Measurements from ENCODE around the gene CACNA2D4.

The CACNA2D4 gene

DNA sequence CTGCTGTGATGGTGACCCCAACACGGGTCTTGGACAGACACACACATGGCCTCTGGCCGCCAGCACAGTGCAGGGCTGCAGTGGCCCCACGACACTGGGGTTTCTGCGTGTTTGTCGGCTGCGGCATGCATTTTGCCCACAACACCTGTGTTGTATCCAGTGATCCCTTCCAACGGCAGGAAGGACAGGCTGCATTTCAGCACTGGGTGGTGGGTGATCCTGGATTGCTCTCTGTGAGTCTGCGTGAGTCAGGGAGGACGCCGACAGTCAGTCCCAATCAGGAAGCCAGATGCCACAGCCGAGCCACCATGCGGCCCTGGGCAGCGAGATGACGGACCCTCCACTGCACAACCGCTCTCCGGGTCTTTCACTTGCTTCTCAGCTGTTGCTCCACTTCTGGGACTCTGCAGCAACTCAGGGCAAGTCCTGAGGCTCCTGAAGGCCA is 77.4 kb downstream of the CACNA2D4 start:
- H3K4me3 ChIP-seq (ENCODE audit: control insufficient read depth, low read depth, low read length) = no peak overlapping the region
- DNase-seq (ENCODE audit: low read depth) = no peak
- TF ChIP-seq, protein P1, sequence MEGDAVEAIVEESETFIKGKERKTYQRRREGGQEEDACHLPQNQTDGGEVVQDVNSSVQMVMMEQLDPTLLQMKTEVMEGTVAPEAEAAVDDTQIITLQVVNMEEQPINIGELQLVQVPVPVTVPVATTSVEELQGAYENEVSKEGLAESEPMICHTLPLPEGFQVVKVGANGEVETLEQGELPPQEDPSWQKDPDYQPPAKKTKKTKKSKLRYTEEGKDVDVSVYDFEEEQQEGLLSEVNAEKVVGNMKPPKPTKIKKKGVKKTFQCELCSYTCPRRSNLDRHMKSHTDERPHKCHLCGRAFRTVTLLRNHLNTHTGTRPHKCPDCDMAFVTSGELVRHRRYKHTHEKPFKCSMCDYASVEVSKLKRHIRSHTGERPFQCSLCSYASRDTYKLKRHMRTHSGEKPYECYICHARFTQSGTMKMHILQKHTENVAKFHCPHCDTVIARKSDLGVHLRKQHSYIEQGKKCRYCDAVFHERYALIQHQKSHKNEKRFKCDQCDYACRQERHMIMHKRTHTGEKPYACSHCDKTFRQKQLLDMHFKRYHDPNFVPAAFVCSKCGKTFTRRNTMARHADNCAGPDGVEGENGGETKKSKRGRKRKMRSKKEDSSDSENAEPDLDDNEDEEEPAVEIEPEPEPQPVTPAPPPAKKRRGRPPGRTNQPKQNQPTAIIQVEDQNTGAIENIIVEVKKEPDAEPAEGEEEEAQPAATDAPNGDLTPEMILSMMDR (IDR thresholded peaks at IDR 0.05; ENCODE audit: control insufficient read depth, insufficient read depth, low read depth, low read length, missing control alignments) = no peak

DNA sequence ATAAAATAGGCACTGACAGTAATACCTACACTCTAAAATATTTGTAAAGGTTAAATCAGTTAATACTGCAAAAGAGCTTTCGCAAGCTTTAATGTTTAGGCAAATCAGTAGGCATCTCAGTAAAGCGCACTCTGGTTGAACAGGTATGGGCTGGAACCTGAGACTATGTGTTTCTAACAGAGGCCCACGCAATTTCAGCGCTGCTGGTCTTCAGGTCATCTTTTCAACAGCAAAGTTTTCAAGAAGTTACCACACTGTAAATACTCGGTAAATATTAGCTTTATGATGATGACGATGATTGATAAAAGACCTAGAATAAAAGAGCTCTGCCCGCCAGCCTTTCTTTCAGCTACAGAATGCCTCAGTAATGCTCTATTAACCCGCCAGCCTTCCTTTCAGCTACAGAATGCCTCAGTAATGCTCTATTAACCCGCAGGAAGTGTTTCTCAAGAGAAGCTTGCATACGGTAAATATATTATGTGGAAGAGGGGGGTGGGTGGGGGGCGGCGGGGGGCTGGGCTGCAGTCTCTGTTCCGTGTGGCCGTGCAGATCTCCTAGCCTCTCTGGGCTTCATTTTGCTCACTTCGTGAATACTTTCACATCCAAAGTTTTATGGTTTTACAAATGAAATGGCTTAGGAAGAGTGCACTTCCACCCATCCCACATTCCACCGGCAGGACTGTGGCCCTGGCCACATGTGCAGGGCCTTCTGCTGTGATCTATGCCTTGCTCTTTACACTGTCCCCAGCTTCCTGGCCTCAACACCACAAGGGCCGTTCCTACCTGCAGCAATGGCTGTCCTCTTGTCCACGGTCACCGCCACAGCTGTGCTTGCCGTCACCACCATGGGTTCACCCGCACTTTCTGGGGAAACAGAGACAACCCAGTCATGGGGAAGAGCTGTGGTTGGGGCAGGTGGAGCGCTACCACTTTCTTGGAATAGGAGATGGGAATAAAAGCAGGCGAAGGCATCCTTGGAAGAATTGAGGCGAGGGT is 78.2 kb downstream of the CACNA2D4 start:
- TF ChIP-seq, protein P1 (IDR thresholded peaks at IDR 0.05; ENCODE audit: control insufficient read depth, insufficient read depth, low read depth, low read length, missing control alignments) = no peak
- no peak for DNase-seq (ENCODE audit: low read depth)

DNA sequence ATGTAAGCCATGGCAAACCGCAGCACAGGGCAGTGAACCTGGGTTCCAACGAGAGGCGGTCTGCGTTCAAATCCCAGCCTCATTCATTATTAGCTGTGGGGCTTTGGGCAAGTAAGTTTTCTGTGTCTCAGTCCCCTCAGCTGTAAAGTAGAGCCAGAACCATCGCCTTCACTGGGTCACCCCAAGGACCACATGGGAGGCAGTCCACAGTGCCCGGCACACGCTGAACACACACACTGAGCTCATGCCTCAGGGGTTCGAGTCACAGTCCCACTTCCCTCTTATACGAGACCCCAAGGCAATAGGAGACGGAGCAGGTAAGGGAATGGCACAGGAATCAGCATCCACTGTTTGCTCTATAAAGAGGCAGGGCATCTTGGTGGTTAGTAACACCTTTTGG is 79.0 kb downstream of the CACNA2D4 start:
- H3K4me3 ChIP-seq (ENCODE audit: control insufficient read depth, low read depth, low read length) = no peak overlapping the region
- TF ChIP-seq, protein P1 (IDR thresholded peaks at IDR 0.05; ENCODE audit: control insufficient read depth, insufficient read depth, low read depth, low read length, missing control alignments) = no peak
- no peak for DNase-seq (ENCODE audit: low read depth)

More for the DNA sequence above, 78.2 kb downstream of the CACNA2D4 start:
- no peak overlapping the region for H3K4me3 ChIP-seq (ENCODE audit: control insufficient read depth, low read depth, low read length)

DNA sequence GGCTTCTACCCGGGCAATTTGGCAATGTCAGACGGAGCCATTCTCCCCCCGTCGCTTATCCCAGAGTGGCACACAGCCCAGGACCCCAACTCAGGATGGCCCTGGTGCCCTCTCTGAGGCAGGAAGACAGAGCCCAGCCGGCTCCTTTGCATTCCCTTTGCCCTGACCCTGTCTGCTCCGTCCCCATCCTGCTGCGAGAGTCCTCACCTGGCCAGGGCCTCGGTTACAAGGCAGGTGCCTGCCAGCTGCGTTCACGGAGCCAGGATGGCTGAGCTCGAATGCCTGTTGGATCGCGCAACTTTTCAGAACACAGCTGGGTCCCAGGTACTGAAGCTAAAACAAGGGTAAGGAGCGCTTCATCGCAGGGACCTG is 79.5 kb downstream of the CACNA2D4 start:
- DNase-seq (ENCODE audit: low read depth) = no peak
- no peak overlapping the region for H3K4me3 ChIP-seq (ENCODE audit: control insufficient read depth, low read depth, low read length)
- TF ChIP-seq, protein P1 (IDR thresholded peaks at IDR 0.05; ENCODE audit: control insufficient read depth, insufficient read depth, low read depth, low read length, missing control alignments) = no peak

DNA sequence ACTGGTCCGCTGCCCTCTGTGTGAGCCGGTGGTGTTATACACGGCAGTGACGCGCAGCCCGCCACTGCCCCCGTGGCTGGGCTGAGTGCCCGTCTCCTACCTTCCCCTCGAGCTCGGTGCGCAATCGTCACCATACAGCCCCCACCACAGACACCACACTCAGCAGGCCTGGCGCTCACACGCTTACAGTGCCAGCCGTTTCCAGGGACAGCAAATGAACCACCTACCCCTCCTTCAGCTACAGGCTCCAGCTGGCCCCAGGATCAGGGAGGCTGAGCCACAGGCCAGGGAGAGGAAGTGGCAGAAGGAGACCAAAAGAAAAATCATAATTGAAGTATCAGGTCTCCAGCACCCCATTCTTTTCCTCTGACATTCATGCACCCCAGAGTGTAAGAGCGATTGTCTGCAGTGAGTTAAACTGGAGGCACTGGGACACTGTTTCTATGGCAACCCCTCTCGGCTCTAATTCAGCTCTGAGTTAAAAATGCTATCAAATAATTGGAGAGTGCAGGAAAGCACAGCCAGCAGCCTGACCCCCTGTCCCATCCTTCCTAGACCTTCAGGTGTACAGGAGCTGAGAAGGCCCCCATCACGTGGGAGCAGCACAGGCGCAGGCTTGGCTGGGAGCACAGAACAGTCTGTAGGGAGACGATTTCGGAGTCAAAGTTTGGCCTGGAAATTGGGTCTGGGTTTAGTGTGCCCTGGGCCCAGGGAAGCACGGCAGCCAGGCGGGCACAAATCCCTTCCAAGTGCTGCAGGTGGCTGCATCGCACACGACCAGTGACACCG is 80.1 kb downstream of the CACNA2D4 start:
- no peak for DNase-seq (ENCODE audit: low read depth)
- TF ChIP-seq, protein P1 (IDR thresholded peaks at IDR 0.05; ENCODE audit: control insufficient read depth, insufficient read depth, low read depth, low read length, missing control alignments) = no peak

DNA sequence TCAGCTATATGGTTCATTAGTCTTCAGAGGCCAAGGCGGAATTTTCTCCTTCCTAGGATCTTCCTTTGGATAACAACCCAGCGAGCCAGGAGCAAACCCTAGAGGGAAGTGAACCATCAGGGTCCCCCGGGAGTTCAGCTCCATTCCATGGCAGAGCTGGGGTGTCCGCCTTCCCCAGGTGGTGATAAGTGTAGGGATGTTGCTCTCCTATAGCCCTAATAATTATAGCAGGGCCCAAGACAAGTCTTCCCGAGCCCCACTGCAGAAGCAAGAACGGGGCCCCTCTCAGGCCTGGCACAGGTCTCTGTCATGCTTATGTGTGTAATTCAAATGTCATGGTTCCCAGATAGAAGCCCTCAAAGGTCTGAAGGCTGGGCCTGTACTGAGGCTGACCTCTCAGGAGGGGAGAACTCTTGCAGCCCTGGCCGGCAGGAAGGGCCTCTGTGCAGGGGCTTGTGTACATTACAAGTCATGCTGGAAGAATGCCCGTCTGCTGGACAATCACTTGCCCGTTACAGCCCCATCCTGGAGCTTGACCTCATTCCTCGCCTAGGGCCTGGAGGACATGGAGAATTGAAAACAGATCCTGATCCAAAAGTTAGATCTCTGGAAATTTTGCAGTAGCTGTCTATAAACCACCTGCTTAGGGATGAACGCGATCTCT is 80.8 kb downstream of the CACNA2D4 start:
- TF ChIP-seq, protein P1 (IDR thresholded peaks at IDR 0.05; ENCODE audit: control insufficient read depth, insufficient read depth, low read depth, low read length, missing control alignments) = no peak
- DNase-seq (ENCODE audit: low read depth) = no peak
- no peak overlapping the region for H3K4me3 ChIP-seq (ENCODE audit: control insufficient read depth, low read depth, low read length)

More for the DNA sequence above, 80.1 kb downstream of the CACNA2D4 start:
- H3K4me3 ChIP-seq (ENCODE audit: control insufficient read depth, low read depth, low read length) = no peak overlapping the region

All from AG09309 (cell line).